T-helper 22 cell (primary cell): ENCODE measurements around the gene RLN1.
"Not testable (repeated sequence)": the region's sequence is repeated elsewhere in the genome, so short reads cannot be mapped to it uniquely, and the experiment has no call there.

Source experiments
- DNase-seq: peaks from one replicate; pipeline ENCODE4 v3.0.0-alpha.2; 2020; ENCODE audit warnings: low read depth

The RLN1 gene, protein sequence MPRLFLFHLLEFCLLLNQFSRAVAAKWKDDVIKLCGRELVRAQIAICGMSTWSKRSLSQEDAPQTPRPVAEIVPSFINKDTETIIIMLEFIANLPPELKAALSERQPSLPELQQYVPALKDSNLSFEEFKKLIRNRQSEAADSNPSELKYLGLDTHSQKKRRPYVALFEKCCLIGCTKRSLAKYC

DNA sequence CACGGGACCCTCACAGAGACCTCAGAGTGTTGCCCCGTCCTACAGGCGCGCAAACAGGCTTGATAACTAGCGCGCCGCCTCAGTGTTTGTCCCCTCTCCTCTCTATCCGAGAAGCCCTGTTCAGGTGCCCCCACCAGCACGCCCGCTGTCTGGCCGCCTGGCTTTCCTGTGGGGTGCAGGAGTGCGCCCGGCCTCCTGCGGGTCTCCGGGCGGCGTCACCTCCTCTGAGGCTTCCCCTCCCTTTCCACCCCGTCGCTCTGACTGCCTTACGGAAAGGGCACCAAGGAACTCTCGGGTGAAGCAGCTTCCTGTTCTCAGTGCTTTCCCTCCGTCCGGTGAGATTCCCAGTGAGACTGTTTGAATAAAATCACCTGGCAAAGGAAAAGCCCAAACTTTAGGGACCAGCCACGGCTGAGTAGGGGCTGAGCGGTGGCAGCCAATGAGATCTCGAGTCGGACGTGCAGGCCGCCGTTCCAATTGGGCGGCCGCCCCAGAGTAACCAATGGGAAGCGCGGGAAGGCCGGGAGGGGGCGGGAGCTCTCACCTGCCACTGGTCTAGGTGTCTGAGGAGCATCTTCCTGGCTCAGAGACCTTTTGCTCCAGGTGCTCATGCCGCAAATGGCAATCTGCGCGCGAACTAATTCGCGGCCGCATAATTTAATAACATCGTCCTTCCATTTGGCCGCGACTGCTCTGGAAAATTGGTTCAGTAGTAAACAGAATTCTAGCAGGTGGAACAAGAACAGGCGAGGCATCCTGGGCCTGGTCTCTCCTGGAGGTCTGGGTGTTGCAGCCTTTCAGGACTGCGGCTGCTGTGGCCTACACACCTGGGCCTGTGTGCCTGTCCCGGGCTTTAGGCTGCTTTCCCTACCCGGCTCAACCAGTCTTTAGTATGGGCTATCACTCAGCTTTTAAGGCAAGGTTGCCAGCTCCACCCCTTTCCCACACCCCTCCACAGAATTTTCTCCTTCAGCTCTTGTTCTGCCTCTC is at the start of gene RLN1:
TSS of gene RLN1 (minus strand) at position 885 of the 990 bp plus-strand sequence. CDS start at position 755, 130 bp downstream.
- DNase-seq: not testable (repeated sequence)

DNA sequence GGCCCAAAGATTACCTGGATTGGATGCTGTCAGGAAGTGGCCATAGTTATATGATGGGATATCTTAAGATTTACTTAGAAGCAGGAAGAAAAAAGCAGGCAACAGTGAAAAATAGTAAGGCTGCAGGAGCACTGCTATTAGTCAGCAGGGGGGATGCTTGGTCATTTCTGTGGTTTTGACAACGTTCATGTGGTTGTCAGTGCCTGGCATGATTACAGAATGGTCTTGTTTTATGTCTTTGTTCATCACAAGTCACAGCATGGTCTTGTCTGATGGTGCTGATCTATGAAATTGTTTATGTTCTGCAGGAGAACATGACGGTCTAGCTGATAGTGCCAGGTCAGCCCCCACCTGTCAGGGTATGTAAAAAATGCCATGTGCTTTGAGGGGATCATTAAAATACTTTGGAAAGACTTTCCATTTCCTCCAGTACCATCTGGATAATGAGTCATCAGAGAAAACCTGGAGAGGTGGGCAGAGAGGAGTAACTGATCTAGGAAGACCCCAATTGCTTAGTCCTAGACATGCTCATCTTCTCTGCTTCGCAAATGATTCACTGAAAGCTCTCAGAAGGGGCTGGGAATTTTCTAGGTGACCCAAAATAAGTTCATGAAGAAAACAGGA is 49.5 kb upstream of the RLN1 start:
- no peak for DNase-seq

DNA sequence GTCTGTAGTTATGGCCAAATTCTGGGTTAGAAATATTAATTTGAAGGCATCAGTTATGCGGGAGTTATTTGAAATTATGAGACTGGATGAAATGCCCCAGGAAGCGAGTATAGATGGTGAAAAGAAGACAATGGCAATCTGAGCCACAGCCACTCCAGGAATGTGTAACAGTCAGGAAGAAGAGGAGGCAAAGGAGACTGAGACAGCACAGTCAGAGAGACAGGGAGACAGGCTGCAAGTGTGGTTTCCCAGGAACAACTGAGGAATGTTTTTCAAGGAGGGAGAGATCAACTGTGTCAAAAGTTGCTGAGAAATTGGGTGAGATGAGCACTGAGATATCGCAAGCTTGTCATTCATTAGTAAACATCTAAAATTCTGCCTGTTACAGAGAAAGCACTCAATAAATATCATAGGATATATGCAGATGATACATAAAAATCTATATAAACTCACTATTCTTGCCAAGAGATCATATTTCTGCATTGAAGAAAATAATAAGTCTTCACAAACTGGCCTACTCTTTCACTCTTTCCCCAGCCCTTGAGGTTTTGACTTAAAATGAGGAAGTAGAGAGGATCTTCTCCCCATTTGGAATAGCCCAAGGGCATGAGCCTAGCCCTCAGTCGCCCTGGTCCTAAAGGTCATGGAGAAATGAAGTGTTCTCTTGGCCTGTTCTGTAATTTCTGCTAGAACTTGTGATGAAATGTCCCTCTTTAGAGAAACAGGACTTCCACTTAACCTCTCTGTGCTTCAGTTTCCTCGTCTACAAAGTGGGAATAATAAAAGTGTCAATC is 48.5 kb upstream of the RLN1 start:
- DNase-seq: no peak

DNA sequence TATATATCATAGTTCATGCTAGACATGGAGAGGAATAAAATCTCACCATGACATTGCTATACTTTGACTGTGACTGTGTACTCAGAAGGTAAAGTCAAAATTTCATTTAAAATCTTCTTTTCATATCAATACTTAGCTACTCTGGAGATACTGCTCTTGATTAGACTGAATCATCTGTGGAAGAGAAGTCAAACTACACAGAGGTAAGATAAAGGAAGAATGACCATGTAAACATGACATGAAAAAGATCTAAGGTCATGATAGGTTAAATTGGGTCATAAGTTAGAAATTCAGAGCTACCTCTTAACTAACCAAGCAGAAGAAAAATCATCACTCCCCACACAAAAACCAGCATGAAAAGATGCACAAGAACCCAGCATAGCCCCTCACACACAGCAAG is 44.8 kb upstream of the RLN1 start:
- no peak for DNase-seq

DNA sequence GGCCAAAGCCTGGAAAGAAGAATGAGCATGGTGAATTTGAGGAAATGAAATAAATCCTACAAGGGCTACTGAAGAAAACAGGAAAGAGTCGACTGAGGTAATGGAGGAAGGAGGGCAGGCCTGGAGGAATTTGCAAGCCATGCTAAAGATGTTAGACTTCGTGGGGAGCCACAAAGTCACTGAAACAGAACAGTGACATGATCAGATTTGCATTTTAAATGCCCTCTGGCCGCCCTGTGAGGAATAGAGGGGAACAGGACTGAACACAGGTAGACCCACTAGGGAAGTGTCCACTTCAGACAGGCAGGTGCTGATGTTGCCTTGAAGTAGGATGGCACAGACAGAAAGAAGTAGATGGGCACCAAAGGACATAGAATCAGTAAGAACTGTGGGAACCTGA is 42.8 kb upstream of the RLN1 start:
- DNase-seq: no peak

DNA sequence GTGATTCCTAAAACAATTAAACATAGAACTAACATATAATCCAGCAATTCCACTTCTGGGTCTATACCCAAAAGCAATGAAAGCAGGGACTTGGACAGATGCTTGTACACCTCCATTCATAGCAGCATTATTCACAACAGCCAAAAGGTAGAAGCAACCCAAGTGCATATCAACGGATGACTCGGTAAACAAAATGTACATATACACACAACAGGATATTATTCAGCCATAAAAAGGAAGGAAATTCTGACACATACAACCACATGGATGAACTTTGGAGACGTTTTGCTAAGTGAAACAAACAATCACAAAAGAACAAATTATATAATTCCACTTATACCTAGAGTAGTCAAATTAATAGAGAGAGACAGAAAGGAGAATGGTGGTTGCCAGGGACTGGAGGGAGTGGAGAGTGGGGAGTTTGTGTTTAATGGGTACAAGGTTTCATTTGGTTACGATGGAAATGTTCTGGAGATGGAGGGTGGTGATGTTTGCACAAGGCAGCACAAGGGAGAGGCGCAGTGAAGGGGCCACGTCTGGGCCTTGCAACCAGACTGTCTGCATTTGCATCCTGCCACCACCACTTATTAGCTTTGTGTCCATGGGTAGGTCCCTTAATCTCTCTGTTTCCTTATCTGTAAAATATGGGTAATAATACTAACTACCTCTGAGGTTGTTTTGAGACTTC is 36.3 kb upstream of the RLN1 start:
- DNase-seq: no peak

DNA sequence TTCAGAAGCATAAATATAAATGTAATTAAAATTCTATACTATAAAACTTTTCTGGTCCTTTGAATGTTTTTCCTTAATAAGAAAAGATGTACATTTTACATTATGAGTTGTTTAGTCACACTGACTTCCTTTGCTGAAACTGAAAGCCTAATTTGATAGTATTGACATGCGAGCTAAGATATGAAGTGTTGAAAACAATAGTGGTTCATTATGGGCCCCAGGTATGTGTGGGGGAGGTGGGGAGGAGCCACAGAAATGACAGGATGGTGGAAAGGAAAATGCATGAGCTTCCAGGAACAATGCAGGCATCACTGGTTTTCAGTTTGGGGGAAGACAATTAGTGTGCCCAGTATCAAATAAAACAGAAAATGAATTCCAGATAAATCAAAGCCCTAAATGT is 35.4 kb upstream of the RLN1 start:
- DNase-seq: no peak

DNA sequence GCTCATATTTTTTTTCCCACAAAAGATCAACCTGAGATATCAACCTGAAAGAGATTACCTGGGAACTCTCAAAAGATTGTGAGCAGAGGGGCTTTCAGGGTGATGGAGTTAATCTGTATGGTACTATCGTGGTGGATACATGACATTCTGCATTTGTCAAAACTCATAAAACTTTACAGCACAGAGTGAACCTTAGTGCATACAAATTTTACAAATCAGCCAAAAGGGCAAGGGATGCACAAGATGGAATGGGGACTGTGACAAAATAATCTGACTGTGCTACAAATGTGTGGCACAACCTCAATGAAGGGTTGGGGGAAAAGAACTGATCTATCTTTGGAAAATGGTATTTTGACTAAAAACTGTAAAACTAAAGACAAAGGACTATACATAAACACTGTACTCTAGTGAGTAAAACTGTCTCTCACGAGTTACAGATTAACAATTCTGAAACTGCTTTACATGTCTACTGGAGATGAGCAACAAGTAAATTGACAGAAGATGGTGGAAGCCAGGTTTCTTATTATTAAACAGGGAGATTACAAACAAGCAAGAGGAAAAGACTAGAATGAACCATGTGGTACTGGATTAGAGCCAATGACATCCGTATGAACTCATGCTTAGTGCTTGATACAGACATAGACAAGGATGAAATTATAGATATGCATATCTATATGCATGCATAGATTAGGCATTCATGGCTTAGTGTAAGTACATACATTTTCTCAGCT is 24.8 kb upstream of the RLN1 start:
- no peak for DNase-seq

DNA sequence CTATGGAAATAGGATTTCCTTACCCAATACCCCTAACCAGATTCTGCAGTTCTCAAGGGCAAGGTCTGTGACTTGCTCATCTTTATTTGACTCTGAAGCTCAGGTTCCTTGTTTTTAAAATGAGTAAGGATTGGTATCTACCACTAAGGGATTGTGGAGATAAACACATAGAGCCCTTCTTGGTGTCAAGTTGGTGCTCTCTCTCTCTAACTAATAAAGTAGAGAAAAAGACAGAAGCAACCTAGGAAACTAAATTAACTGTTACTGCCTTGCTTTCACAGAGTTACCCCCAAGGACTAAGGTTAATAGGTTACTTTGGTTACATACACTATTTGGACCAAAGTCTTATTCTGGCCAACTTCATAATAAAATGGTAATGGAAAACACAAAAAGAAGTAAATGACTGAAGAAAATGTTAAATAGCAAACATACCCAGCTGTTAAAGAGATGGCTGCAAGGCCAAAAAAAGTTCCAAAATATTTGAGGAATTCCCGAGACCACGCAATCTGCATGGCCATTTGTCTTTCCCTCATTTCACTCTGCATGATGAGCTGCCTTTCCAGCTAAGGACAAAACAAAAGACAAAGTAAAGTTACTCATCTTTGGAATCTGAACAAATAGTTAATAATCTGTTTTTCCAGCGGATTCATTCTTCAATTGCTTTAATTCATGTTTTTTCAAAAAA is 21.8 kb upstream of the RLN1 start:
- DNase-seq: no peak

DNA sequence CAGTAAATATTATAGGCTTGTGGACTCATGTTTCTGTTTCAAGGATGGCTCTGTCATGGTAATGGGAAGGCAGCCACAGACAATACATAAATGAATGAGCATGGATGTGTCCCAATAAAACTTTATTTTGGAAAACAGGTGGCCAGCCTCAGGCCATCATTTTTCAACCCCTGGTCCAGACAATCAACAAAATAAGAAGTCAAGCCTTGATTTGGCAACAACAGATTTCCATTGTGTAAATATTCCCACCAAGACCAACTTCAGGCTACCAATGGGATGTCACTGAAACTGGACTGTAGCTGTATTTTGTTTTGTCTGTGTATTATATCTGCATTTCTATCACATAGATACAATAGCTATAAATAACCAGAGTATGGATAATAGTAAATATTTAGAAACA is 20.7 kb upstream of the RLN1 start:
- DNase-seq: no peak

DNA sequence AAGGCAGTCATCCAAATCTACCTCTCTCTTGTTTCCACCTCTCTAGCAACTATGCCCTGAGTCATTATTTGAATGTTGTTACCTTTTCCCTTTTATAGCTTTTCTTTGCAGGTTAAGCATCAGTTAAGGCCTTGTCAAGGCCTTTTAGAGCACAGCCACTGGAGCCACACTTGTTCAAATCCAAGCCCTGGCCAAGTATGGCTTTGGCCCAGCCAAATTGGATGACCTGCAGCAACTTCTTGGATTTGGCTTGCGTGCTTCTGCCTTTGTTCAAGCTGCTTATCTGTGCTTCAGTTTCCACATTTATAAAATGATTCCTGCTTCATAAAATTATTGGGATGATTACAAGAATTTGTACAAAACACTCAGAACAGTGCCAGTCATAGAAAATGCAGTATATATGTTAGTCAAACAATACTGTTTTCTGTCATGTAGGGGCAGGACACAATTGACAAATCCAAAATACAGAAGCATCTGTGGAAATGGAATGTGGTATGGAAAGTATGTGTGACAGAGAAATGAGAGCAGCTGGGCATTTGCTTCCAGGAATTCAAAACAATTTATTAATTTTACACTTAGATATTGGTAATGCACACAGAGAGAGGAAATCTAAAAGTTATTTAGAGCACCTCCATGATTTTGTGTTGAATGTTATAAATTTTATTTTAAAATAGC is 17.9 kb upstream of the RLN1 start:
- DNase-seq: no peak

DNA sequence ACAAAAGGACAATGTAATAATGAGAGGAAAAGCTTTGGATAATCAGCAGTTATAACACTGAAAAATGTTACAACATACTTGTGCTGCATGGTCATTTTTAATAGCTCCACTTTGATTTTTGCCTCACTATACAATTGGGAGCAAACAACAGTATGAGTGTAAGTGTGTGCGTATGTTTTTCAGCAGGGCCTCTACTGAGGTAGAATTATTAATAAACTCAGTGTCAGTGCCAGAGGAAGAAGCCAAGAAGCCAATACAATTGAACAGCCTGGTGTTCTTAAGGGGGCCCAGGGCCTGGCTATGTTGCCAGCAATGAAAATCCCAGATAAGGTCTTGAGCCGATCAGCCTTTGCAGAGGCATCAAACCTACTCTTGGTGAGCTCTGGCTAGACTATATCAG is 16.1 kb upstream of the RLN1 start:
- DNase-seq: no peak

DNA sequence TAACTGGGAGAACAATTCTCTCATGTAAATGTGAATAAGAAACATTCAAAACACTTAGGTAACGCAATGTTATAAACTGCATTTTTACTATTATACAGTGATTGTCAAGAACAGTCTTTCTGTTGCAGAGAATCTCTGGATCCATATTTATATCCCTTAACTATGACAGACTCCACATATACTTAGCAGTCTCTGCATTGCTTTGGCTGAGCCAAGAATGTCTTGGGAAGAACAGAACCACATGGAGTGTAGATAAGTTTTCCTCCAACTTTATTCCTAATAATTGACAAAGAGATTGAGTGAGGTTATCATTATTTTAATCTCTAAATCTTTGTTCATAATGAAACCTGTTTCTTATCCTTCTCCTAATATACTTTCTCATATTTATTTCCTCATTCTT is 15.6 kb upstream of the RLN1 start:
- no peak for DNase-seq

DNA sequence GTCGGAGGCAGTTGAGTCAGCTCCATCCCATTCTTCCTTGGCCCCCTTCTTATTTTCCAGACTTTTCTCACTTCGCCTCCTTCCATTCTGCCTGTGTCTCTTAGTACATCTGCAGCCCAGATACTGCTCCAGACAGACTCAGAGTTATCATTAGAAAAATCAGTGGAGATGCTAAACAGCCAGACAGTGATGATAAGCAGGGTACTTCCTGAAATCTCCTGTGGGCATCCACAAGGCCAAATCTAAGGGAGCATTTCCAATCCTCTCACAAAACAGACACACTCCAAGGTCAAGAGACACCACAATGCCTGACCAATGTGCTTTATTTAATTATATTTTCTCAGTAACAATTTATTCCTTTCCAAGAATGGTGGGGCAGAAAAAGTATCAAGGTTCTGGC is 14.5 kb upstream of the RLN1 start:
- DNase-seq: no peak

DNA sequence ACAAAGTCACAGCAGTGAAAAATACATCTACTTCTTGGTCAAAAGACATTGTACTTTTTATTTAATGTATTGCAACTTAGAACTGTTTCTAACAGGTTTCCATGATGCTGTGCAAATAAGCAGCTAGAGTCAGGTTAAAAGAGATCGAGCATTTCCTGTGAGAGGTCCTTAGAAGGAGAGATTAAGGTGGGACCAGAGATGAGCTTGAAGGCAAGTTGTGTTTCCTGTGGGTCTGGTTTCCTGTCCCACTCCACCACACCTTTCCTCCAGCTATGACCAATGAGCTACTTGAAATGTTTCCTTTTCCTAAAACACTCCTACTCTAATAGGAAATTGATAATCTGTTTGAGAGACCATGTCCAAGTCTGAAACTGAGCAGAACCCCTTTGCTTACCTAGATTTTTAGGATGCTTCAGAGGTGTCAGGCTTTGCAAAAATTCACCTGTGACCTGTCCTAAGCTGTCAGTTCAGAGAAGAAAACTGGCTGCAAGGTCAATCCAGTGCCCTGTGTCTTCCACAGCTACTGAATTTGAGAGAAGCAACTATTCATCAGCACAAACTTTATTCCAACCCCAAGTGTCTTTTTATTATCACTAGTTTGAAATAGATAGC is 13.1 kb upstream of the RLN1 start:
- DNase-seq: no peak

DNA sequence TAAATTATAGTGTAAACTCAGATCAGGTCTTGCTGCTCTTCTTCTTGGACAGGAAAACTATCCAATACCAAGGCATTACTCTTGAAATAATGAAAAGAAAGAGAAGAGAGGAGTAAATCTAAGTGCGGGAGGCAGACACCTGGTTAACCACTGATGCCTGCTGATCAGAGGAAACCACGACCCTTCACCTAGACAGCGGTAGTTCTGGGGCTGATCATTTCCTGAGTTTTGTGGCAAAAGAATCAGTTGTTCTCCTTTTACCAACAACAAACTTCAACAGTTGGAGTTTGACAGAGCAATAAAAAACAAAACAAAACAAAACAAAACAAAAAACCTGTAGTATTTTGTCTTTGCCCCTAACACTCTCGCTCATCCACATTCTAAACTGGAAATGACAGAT is 3.0 kb downstream of the RLN1 start:
- DNase-seq: peak; percentile 18

DNA sequence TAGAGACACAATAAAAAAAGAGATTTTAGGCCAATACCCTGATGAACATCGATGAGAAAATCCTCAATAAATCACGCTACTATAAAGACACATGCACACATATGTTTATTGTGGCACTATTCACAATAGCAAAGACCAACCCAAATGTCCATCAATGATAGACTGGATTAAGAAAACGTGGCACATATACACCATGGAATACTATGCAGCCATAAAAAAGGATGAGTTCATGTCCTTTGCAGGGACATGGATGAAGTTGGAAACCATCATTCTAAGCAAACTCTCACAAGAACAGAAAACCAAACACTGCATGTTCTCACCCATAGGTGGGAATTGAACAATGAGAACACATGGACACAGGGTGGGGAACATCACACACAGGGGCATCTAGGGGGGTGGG is 8.4 kb downstream of the RLN1 start:
- not testable (repeated sequence) for DNase-seq

DNA sequence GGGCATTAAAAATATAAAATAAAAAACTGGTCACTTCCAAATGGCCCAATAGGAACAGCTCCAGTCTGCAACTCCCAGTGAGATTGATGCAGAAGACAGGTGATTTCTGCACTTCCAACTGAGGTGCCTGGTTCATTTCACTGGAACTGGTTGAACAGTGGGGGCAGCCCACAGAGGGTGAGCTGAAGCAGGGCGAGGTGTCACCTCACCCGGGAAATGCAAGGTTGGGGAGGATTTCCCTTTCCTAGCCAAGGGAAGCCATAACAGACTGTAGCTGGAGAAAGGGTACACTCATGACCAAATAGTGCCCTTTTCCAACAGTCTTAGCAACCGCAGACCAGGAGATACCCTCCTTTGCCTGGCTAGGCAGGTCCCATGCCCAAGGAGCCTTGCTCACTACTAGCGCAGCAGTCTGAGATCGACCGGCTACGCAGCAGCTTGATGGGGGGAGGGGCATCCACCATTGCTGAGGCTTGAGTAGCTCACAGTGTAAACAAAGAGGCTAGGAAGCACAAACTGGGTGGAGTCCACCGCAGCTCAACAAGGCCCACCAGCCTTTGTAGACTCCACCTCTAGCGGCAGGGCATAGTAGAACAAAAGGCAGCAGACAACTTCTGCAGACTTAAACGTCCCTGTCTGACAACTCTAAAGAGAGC is 12.7 kb downstream of the RLN1 start:
- DNase-seq: peak; percentile 52

DNA sequence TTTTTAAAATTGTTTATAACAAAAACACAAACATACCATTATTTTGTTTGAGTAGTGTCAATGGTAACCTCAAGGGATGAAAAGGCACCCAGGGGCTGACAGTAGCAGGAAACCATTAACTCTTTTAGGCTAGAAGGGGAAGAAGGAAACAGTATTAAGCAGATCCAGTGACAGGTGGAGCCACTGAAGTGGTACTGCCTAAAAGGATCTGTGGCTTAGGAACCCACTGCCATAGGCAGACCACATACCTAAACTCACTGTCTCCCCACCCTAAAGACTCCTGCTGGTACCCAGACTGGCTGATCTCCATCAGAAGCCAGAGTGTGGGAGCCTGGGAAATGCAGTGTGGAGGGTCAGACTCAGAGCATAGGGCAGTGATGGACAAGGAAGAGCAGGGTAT is 13.5 kb downstream of the RLN1 start:
- no peak for DNase-seq
